ENCODE measurements around the gene GJA3.
"Not testable (repeated sequence)": the region's sequence is repeated elsewhere in the genome, so short reads cannot be mapped to it uniquely, and the experiment has no call there.

GJA3 gene

DNA sequence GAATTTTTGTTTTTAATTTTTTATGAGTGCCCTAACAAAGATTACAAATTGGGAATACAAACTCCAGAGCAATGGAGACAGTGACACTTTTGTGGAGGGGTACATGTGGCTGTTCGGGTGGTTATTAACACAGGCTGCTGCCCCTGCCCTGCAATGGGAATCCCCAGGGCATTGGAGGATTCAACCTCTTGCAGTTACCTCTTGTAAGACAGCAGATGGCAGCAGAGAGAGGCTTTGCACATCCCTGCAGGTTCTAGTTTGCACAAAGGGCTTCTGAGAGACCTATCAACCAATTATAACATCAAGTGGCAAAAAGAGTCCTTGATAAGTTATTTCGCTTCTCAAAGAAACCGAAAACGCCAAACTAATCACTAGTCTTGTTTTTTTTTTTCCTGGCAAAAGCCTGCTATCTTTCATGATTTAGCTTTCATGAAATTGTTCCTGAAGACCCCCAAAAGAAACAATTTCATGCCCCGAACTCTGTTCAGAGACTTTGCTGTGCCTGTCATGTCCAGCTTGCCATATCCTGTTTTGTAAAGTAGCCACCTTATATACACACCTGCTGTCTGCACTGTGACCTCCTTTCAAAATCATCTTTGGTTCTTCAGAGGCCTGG, 21.5 kb upstream of the GJA3 start:
- DNase-seq (ENCODE audit: low read depth): no peak

DNA sequence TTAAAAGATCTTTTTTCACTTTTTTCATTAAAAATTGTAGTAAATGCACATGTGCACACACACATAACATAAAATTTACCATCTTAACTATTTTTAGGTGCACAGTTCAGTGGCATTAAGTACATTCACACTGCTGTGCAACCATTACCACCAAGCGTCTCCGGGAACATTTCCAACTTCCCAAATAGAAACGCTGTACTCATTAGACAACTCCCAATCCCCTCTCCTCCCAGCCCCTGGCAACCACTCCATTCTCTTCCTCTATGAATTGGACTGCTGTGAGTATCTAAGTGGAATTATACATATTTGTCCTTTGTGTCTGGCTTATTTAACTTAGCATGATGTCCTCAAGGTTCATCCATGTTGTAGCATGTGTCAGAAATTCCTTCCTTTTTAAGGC, 20.3 kb upstream of the GJA3 start:
- DNase-seq (ENCODE audit: low read depth): no peak

DNA sequence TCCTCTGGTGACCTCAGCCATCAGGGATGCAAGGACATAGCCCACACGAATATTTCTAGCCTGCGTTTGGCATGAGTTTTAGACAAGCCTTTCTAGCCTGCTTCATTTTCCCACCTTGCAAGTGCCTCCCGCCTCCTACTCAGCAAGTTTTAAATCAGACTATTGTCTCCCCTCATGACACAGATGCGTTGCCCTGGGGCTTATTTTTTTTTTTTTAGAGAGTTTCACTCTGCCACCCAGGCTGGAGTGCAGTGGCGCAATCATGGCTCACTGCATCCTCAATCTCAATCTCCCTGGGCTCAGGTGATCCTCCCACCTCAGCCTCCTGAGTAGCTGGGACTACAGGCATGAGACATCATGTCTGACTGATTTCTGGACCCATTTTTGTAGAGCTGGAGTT, 17.3 kb upstream of the GJA3 start:
- DNase-seq (ENCODE audit: low read depth): no peak

DNA sequence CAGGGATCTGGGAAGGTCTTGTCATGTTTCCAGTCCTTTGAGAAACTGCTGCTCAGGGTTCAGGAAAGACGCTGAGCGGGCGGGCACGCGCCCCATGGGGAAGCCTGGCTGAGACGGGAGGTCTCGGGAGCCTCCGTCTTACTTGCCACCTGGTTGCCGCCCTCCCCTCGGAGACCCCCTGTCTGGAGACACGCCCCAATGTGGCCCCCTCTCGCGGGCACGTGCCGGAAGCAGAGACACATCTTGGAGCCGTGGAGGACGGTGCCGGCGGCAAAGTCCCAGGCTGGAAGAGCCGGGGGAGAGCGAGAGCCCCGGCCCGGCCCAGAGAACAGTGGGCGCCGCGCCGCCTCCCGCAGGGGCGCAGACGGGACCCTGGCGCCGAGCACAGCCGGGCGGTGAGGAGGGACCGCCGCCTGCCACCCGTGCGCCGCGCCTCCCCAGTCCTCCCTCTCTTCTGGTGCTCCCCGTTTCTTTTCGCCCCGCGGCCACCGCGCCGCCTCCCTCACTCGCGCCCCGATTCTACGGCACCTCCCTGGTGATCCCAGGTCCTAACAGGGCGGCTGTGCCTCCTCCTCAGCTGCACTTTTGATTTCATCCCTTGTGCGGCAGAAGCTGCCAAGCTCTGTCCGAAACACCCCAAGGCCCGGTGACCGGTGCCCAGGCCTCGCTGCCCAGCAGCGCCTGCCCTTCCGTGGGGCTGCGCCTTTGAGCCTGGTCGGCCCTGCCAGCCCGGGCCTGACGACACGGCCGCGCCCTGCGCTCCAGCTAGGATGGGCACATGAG, 16.4 kb upstream of the GJA3 start:
- no peak for DNase-seq (ENCODE audit: low read depth)

DNA sequence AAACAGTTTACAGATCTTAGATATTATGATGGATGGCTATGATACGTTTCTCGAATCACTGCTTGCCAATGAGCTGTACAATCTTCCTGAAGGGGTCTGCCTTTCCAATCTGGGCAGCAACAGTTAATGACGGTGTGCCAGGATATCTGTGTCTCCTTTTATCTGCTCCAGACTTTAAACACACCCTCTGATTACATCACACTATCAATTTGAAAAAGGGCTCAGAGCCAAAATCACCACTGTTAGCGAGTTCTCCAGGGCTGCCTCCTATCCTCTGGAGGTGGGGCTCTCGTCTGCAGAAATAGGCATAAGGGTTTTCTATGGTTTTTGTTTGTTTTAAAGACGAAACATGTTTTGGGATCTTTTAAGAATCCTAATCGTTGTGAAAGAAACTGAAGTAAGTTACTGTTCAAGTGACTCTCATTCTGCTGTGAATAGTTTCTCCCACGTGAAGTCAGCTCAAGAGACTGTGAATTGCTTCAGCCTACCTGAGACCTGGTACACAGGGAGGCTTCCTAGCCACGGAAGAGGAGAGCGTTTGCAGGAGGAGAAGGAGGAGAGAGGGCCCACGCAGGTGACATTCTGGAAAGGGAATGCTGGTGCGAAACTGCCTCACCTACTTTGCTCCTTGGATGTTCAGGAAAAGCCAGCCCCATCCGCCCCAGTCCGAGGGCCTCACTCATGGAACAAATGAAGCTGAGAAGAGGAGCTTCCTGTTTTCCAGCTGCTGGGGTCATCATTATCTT, 15.2 kb upstream of the GJA3 start:
- no peak for DNase-seq (ENCODE audit: low read depth)

DNA sequence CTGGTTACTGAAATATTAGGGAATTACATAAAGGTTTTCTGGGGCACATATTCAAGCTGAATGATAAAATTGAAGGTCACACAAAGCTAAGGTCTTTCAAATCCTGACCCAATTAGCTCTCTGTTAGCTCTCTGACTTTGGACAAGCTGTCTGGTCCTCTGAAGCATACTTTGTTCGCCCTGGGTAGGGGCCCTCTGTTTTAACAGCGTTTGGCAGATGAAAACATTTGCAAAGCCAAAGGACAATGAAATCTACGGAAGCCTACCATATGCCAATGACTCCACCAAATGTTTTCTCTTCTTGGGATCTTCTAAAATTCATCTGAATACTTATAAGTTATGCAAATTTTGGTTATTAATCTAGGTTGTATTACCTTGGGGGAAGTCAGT, 14.5 kb upstream of the GJA3 start:
- DNase-seq (ENCODE audit: low read depth): no peak

DNA sequence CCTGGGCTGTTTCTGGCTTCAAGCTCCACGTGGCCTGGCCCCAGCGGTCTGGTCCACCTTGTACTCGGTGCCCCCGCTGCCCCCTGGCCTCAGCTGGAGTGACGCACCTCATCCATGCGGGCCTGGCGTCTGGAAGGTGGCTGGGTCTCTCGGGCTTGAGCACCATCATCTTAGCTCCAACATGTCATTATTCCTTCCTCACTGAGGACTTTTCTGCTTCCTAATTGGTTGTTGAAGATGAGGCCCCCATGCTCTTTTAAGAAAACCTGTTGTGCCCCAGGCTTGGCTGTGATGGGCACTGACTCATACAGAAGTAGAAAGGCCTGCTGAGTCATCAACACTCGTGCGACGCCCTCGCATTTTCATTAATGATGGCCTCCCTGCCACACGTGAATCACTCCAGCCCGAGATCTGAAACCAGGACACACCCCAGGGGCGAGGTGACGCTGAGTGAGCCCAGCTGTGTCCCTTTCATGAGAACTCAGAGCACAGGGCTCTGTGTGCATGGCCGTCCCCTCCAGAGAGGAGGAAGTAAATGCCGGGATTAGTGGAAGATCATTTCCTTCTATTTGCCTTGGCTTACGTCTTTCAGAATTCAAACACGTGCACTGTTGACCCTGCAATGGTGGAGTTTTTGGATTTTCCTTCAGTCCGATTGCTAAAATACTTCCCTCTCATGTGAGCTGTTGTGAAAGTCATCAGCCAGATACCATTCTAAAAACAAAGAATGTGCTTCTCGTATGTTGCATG, 14.0 kb upstream of the GJA3 start:
- DNase-seq (ENCODE audit: low read depth): peak; percentile 49

DNA sequence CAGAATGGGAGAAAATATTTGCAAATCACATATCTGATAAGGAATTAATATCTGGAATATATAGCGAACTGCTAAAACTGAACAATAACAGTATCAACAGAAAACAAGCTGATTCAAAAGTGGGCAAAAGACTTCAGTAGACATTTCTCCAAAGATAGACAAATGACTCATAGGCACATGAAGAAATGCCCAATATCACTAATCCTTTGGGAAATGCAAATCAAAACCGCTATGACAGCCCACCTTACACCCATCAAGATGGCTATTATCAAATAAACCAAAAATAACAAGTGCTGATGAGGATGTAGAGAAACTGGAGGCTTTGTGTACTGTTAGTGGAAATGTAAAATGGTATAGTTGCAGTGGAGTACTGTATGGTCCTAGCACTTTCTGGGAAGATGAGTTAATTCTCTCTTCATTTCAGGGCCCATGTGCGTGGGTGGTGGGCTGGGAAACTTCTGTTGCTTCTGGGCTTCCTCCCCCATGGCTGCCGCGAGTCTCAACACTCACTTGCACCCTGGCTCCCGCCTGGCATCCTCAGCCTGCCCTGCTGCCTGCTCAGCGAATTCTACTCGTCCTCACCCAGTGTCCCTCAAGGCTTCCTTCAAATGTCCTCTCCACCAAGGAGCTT, 12.4 kb upstream of the GJA3 start:
- DNase-seq (ENCODE audit: low read depth): no peak

DNA sequence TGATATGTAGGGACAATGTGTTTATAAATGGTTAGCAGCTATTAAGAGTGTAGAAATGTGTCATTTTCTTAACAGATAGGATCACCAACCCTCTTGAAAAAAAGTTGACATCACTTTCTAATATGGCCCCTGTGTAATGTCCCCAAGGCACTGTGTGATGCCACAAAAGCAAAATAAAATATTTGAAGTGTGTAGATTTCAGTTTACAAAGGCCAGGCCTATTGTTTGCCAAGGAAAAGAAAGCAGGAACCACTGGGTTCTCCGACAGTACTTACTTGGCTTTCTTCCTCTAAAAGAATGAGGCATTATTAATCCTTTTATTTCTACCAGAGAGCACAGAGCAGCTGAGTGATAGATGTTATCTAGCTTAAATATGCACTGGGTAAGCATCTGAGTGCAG, 10.5 kb upstream of the GJA3 start:
- DNase-seq (ENCODE audit: low read depth): no peak

DNA sequence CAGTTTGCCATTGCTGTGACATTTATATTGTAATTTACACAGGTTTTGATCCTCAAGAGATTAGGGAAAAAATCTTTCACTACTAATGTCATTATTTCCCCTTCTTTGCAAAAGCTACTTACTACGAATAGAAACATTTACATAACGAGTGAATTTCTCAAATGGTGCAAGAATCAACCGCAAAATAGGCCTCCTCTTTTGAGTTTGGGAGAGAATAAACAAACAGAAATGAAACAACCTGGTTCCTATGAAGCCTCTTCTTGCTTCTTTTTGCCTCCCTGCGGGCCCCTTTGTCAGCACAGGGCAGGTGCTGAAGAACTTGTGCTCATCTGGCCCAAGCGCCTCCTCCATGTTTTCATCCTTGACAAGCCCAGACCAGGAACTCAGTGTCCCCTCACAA, 10.1 kb upstream of the GJA3 start:
- DNase-seq (ENCODE audit: low read depth): no peak

DNA sequence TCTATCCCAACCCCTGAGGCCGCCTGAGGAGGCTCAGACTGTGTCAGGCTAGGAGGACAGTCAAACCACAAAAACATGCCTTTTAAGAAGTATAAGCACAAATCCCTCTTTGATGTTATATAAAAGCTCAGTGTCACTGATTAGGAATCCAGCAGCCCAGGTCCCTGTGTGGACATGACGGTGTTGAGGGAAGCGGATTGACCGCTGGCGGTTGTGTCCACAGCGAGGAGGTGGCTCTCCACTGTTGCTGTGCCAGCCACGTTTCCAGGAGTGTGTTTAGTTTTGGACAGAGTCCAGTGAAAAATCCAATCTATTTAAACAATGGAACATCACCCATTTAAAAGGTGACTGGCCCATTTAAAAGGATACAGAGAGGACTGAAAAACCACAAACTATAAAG, 7.5 kb upstream of the GJA3 start:
- no peak for DNase-seq (ENCODE audit: low read depth)

DNA sequence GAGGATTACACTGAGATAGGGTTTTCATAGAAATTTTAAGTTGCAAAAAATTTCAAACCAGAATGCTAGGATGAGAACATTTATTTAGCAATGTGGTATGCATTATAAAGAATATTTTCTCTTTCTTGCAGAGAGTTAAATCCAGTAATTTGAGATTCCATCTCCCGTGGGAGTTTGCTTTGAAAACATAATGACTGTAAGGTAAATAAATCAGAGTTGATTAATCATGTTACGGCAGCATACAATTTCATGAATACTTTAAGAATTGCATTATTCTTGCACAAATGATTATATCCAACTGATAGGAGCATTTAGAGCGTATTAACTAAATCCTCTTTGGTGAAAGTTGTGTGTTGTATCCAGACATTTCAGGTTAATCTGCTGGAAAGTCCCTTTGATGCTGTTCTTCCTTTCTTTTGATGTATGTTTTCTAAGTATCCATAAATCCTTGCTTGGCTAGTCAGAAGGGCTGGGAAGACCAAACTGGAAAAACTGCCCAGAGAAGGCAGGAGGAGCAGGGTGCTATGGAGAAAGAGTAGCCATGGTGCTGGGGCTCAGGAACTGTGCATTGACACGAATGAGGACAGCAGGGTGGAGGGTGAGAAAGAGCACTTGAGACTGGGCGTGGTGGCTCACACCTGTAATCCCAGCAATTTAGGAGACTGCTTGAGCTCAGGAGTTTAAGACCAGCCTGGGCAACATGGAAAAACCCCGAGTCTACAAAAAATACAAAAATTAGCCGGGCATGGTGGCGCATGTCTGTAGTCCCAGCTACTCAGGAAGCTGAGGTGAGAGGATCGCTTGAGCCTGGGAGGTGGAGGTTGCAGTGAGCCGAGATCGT, 4.8 kb upstream of the GJA3 start:
- DNase-seq (ENCODE audit: low read depth): no peak

DNA sequence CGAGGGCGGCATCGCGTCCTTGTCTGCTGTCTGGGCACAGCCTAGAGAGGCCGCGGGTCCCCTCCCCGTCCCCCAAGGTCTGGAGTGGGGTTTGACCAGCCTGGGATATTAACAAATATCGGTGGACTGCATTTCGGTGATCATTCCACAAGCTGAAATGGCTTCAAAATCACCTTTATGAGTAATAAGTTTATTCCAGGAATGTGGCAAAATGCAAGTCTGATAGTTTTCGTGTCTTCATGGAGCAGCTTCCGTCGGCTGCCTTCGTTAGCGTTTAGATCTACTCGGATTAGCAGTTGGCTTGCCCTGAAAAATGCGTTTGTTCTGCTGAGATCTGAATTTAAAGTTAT, 1.1 kb upstream of the GJA3 start:
- DNase-seq (ENCODE audit: low read depth): no peak

DNA sequence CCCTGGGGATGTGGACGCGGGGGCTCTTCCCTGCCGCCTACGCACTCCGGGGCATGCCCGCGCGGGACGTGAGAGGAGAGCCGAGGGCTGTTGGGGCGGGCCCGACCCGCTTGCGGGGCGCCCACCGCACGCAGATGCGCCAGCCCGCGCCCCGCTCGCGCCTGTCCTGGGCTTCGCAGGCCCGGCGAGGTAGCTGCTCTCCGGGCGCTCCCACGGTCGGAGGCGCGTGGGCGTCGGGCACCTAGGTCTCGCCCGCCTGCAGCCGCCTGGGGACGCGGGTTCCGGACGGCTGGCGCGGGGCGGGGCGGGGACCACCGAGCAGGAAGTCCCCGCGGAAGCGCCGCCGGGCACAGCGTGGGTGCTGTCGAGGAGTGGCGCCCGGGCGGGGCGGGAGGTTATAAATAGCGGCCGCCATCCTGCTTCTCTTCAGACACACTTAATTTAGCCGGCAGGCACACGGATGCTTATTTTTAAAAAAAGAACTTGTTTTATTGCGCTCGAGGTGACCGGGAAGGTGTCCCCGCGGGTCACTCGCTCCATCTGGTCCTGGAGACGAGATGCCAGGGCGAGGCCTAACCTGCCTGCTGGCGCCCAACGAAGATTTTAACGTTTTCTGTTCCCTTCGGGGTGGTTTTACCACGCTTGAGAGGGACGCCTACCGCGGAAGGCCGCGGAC, 561 bp upstream of the GJA3 start:
- DNase-seq (ENCODE audit: low read depth): peak; percentile 50

DNA sequence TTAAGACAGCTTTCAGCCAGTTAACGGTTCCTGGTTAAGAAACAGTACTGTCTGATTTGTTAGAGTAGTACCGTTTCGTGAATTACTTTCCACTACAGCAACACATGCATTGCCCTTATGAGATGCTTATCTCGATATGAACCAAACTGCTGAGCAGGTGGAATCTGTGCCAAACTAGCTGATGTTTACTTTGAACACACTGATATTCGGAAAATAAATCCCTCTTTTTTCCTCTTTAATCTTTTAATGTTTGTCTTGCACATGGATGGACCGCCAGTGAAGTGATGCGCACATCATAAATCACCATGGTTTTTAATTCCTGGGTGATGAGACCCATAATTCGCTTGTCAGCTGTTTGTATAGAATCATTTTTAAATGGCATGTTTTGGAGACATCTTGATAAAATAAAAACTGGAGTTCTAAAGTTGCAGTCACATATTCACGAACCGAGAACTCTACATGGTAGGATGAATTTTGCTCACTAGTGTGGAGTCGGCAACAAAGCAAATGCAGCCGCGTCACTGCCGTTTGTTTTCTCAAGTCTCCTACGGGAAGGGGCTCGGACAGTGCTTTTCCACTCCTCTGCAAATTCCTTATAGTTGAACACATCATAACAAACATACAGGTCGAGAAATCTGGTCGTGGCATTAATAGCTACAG, 1.1 kb downstream of the GJA3 start:
- no peak for DNase-seq (ENCODE audit: low read depth)

DNA sequence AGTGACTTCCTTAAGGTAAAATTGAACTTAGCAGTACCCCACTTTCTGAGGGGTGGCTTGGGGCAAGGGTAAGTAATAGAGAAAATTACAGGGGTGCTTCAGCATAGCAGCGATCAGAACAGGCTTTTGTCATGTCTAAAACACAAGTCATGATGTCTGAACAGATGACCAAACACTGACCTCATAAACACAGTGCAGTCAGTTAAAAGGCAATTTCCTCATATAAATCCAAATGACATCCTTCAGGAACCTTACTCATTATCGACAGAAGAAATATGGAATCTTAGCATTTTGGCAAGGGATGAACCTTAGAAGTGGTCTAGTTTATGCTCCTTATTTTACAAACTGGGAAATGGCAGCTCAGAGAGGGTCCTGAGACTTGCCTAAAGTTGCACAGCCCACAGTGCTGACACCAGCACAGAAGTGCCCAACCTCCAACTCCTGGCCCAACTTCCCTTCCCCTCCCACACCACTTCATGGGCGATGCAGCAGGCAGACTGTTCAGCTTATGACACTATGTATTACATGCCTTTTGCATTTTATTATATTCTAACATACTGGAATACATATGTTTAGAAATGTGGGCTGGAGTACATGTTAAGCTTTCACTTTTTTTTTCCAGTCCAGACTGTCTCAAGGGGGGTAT, 3.6 kb downstream of the GJA3 start:
- no peak for DNase-seq (ENCODE audit: low read depth)

DNA sequence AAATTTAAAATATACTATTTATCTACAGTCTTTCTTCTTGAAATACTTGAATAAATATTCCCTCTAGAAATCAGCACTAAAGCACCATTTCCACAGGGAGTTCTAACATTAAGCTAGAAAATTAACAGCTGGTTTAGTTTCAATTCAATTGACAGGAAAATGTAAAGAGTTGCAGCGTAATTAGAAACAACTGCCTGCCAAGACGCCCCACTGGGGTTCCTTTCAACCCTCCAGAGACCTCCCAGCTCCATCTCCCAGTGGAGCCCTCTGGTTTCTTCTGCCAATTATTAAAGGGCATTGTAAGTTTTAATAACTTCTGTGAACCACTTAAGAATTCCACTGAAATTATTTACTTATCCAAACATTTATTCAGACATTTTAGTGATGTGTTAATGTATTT, 4.2 kb downstream of the GJA3 start:
- no peak for DNase-seq (ENCODE audit: low read depth)

DNA sequence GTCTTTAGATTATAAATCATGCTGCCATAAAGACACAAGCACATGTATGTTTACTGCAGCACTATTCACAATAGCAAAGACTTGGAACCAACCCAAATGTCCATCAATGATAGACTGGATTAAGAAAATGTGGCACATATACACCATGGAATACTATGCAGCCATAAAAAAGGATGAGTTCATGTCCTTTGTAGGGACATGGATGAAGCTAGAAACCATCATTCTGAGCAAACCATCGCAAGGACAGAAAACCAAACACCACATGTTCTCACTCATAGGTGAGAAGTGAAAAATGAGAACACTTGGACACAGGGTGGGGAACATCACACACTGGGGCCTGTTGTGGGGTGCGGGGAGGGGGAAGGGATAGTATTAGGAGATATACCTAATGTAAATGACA, 7.6 kb downstream of the GJA3 start:
- DNase-seq (ENCODE audit: low read depth): not testable (repeated sequence)

DNA sequence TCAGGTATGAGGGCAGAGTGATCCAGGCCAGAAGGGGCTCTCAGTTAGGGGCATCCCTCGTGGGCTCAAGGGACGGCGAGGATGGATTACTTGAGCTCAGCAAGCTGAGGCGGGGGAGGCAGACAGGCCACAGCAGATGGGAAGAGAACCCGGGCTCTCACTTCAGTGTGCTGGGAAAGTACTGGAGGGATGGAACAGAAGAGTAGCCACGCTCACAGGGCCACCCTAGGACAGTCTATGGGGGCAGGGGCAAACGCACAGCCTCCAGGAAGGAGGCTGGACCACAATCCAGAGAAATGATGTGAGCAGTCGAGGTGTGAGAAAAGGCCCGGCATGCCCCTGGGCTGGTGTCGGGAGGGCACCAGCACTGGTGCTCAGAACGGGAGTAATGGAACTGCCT, 9.2 kb downstream of the GJA3 start:
- no peak for DNase-seq (ENCODE audit: low read depth)

DNA sequence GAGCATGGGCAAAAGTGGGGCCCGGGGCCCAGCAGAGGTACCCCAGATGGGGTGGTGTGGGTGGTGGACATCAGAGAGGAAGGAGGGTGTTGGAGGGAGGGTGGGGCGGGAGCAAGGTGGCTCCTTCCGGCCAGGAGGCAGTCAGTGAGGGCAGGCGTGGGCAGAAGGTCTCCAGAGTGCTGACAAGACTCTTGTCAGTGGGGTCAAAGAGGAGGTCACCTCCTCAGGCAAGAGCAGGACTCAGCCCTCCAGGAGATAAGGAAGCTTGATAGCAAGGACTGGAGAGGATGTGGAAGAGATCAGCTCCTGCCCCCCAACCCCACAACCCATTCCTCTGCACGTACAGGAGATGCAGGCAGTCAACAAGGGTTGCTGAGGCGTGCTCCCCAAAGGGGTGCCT, 9.8 kb downstream of the GJA3 start:
- no peak for DNase-seq (ENCODE audit: low read depth)
